DMS153 (cell line): ENCODE measurements around the gene PDCD1LG2.

ENCODE experiments used
- DNase-seq: peaks from one replicate; lab custom pipeline; 2025; lab: John Stamatoyannopoulos, UW

Gene PDCD1LG2

GRCh38 chr9:5611321-5612184 is 101.2 kb downstream of the PDCD1LG2 start:
- no peak for DNase-seq

GRCh38 chr9:5612185-5612530 is 101.8 kb downstream of the PDCD1LG2 start:
- DNase-seq: no peak

- DNase-seq: no peak
Observed at GRCh38 chr9:5614192-5614591, 103.9 kb downstream of the PDCD1LG2 start.

- no peak for DNase-seq
Observed at GRCh38 chr9:5614985-5615384, 104.7 kb downstream of the PDCD1LG2 start.

- DNase-seq: no peak
Observed at GRCh38 chr9:5617749-5618148, 107.4 kb downstream of the PDCD1LG2 start.

- DNase-seq: no peak
Observed at GRCh38 chr9:5620494-5620893, 110.2 kb downstream of the PDCD1LG2 start.
